RWPE2 (cell line): ENCODE measurements around the gene SCGB1D1.

Source experiments
- ATAC-seq: fragments of 200-7000 bp; cut with Tn5 transposase; 3 replicates; pipeline ENCODE4 v1.9.1; 2021; ENCODE audit warnings: low read depth
- DNase-seq: peaks from one replicate; pipeline ENCODE4 v3.0.0-alpha.2; 2020; ENCODE audit warnings: low spot score
- H3K27ac ChIP-seq: fragments of 450-650 bp; 2 replicates; pipeline ENCODE4 v1.5.1; 2017; ENCODE audit warnings: mild to moderate bottlenecking; ENCODE audit not compliant: poor library complexity, severe bottlenecking
- H3K27me3 ChIP-seq: fragments of 250-450 bp; sonication (Bioruptor Pico); 2 replicates; pipeline ENCODE4 v1.5.1; 2021; ENCODE audit warnings: mild to moderate bottlenecking, moderate library complexity; ENCODE audit not compliant: insufficient read depth, poor library complexity, severe bottlenecking
- H3K36me3 ChIP-seq: fragments of 250-450 bp; sonication (Bioruptor Pico); 2 replicates; pipeline ENCODE4 v1.5.1; 2020; ENCODE audit warnings: low read depth, mild to moderate bottlenecking, moderate library complexity
- H3K4me1 ChIP-seq: fragments of 250-450 bp; sonication (Bioruptor Pico); 2 replicates; pipeline ENCODE4 v1.5.1; 2021; ENCODE audit warnings: mild to moderate bottlenecking, moderate library complexity; ENCODE audit not compliant: insufficient read depth, poor library complexity, severe bottlenecking
- H3K4me3 ChIP-seq: fragments of 250-450 bp; sonication (Bioruptor Pico); 2 replicates; pipeline ENCODE4 v1.5.1; 2021; ENCODE audit warnings: mild to moderate bottlenecking, moderate library complexity; ENCODE audit not compliant: severe bottlenecking
- H3K9me3 ChIP-seq: fragments of 250-450 bp; sonication (Bioruptor Pico); 2 replicates; pipeline ENCODE4 v1.5.1; 2021; ENCODE audit warnings: mild to moderate bottlenecking, moderate library complexity; ENCODE audit not compliant: severe bottlenecking
- TF ChIP-seq, protein P1 (sequence below): fragments of 450-650 bp; IDR thresholded peaks from one replicate; pipeline ENCODE4 v1.5.1; 2017; ENCODE audit warnings: mild to moderate bottlenecking, moderate library complexity; ENCODE audit not compliant: poor library complexity, severe bottlenecking

The SCGB1D1 gene

DNA sequence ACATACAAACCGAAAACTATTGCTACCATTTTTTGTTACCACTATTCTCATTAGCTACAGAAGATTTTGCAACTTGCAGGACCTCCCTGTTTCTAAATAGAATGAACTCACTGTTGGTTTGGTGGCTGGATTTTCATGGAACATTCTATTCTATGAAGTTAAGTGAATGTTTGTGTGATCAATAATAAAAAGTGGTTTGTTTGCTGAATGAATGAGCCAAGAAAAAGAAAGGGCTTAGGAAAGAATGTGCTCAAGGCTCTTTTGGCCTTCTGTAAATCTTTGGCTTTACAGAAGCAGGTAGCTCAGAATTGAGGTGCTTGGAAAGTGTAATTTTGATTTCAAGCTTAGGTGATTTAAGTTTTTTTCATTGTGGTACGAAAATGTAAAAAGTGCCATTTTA lies 46.2 kb downstream of the SCGB1D1 start:
- Histone ChIP-seq H3K27ac (no peak overlapping the region), H3K27me3 (peaks cover 17% of the 10 kb centered on the region), H3K4me3 (no peak overlapping the region), H3K9me3 (no peaks in the 10 kb centered on the region), H3K4me1 (no peaks in the 10 kb centered on the region), H3K36me3 (no peaks in the 10 kb centered on the region)
- TF ChIP-seq, protein P1, sequence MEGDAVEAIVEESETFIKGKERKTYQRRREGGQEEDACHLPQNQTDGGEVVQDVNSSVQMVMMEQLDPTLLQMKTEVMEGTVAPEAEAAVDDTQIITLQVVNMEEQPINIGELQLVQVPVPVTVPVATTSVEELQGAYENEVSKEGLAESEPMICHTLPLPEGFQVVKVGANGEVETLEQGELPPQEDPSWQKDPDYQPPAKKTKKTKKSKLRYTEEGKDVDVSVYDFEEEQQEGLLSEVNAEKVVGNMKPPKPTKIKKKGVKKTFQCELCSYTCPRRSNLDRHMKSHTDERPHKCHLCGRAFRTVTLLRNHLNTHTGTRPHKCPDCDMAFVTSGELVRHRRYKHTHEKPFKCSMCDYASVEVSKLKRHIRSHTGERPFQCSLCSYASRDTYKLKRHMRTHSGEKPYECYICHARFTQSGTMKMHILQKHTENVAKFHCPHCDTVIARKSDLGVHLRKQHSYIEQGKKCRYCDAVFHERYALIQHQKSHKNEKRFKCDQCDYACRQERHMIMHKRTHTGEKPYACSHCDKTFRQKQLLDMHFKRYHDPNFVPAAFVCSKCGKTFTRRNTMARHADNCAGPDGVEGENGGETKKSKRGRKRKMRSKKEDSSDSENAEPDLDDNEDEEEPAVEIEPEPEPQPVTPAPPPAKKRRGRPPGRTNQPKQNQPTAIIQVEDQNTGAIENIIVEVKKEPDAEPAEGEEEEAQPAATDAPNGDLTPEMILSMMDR: no peak
- ATAC-seq (no peak), DNase-seq (no peak)

DNA sequence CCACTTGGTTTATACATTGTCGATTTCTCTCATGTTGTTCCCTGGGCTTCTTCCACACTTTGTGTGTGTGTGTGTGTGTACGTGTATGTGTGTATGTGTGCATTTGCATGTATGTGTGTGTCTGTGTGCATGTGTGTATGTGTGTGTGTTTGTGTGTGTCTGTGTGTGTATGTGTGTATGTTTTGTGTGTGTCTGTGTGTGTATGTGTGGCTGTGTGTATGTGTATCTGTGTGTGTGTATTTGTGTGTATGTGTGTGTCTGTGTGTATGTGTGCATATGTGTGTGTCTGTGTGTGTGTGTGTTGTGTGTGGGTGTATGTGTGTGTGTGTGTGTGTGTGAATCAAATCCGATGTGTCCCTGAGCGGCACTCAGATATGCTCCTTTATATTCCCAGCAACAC lies 47.5 kb downstream of the SCGB1D1 start:
- Histone ChIP-seq H3K27ac (no peak overlapping the region), H3K4me1 (no peaks in the 10 kb centered on the region), H3K4me3 (no peak overlapping the region), H3K36me3 (no peaks in the 10 kb centered on the region), H3K9me3 (no peaks in the 10 kb centered on the region), H3K27me3 (peaks cover 17% of the 10 kb centered on the region)
- TF ChIP-seq, protein P1: no peak
- no peak for ATAC-seq
- DNase-seq: no peak

DNA sequence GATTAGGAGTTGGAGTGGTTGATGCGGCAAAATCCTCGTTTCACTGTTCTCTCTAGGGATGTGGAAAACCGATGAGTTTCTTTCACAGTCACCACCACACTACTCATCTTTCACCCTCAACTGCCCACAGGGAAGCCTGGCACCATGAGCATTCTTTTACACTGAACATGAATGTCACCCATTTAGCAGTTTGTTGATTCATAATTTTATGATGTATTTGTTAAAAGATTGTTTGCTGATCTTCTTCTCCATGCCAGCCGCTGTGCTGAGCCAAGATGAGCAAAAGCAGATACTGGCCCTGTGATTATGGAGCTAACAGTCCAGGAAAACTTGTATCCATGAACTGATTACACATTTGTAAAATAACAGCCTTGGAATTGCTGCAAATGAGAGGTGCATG lies 48.1 kb downstream of the SCGB1D1 start:
- ATAC-seq: no peak
- Histone ChIP-seq H3K27me3 (peaks cover 17% of the 10 kb centered on the region), H3K36me3 (no peaks in the 10 kb centered on the region), H3K4me3 (no peak overlapping the region), H3K4me1 (no peaks in the 10 kb centered on the region), H3K9me3 (no peaks in the 10 kb centered on the region), H3K27ac (no peak overlapping the region)
- TF ChIP-seq, protein P1: no peak
- DNase-seq: no peak

DNA sequence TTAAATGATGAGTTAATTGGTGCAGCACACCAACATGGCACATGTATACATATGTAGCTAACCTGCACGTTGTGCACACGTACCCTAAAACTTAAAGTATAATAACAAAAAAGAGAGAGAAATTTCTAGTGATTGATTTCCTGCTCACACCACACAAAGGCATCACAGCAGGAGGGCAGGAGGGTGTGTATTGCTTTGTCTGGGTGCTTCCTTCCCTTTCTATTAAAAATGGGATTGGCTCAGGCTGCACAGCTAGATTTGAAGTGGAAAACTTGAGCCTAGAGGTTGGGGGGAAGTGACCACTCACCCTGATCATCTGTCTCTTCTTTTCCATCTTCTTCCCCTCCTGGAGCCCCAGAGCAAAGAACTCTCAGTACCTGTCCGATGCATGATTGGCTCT lies 51.1 kb downstream of the SCGB1D1 start:
- ATAC-seq (no peak), DNase-seq (no peak)
- Histone ChIP-seq H3K27me3 (peaks cover 9% of the 10 kb centered on the region), H3K9me3 (no peaks in the 10 kb centered on the region), H3K27ac (no peak overlapping the region), H3K4me1 (no peaks in the 10 kb centered on the region), H3K4me3 (no peak overlapping the region), H3K36me3 (no peaks in the 10 kb centered on the region)
- TF ChIP-seq, protein P1: no peak

DNA sequence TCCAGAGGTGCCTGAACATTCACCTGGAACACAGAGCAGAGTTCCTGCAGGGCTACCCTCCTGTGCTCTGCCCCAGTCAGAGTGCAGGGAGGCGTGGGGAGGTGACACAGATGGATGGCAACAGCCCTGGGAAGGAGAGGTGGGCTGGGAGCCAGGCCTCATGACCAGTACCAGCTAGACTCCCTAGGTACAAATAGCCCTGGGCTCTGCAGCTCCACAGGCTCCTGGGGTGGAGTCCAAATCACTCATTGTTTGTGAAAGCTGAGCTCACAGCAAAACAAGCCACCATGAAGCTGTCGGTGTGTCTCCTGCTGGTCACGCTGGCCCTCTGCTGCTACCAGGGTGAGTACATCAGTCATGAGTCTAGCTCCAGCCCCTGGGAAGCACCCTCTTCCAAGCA lies 52.0 kb downstream of the SCGB1D1 start, which contains the start of gene SCGB1D2:
Gene SCGB1D2, plus strand, starts transcription at position 219 of the 400 bp plus-strand sequence. Its CDS starts 69 bp downstream, at position 288.
- H3K9me3 ChIP-seq: no peaks in the 10 kb centered on the region
- TF ChIP-seq, protein P1: no peak
- ATAC-seq: 0 out of 3 replicates have a peak, but pooled peaks have one; percentile 42
- H3K4me3 ChIP-seq: no peak within 1 kb of the TSS
- H3K27me3 ChIP-seq: peaks cover 8% of the 10 kb centered on the region
- H3K36me3 ChIP-seq: no peaks in the 10 kb centered on the region
- no peak within 1 kb of the TSS for H3K27ac ChIP-seq
- H3K4me1 ChIP-seq: no peaks in the 10 kb centered on the region
- DNase-seq: no peak
